Neural progenitor cell (in vitro differentiated cells): ENCODE measurements around the gene KCNK1. TPM values are rescaled to one million over a fixed set of nuclear protein-coding genes. Genes with fewer than 3 reads are reported as not detected.

Experiments used
- DNase-seq: peaks from one replicate; pipeline ENCODE4 v3.0.0-alpha.2; 2016; ENCODE audit warnings: low spot score
- H2AFZ ChIP-seq: fragments of 200-600 bp; sonication (generic); replicated peaks from 2 replicates; pipeline ENCODE4 v1.6.1; 2016; ENCODE audit warnings: antibody characterized with exemption
- H3F3A ChIP-seq: fragments of 200-600 bp; sonication (generic); 2 replicates; pipeline ENCODE4 v1.6.1; 2016; ENCODE audit warnings: antibody characterized with exemption, low read depth
- H3K27ac ChIP-seq: fragments of 200-600 bp; sonication (generic); 2 replicates; pipeline ENCODE4 v1.5.1; 2016; ENCODE audit warnings: mild to moderate bottlenecking
- H3K27me3 ChIP-seq: fragments of 200-600 bp; sonication (generic); 2 replicates; pipeline ENCODE4 v1.6.1; 2016; ENCODE audit warnings: mild to moderate bottlenecking, moderate library complexity
- H3K36me3 ChIP-seq: fragments of 200-600 bp; sonication (generic); 2 replicates; pipeline ENCODE4 v1.5.1; 2016
- H3K4me1 ChIP-seq: fragments of 200-600 bp; sonication (generic); 2 replicates; pipeline ENCODE4 v1.6.1; 2016; ENCODE audit warnings: mixed run types
- H3K4me2 ChIP-seq: fragments of 200-600 bp; sonication (generic); 2 replicates; pipeline ENCODE4 v1.6.1; 2016
- H3K4me3 ChIP-seq: fragments of 200-600 bp; sonication (generic); 2 replicates; pipeline ENCODE4 v1.5.1; 2016
- H3K79me2 ChIP-seq: fragments of 200-600 bp; sonication (generic); 2 replicates; pipeline ENCODE4 v1.6.1; 2016; ENCODE audit warnings: low read depth
- H3K9ac ChIP-seq: fragments of 200-600 bp; sonication (generic); 2 replicates; pipeline ENCODE4 v1.6.1; 2016
- H3K9me3 ChIP-seq: fragments of 200-600 bp; sonication (generic); 2 replicates; pipeline ENCODE4 v1.5.1; 2016; ENCODE audit warnings: low read depth
- H4K20me1 ChIP-seq: fragments of 200-600 bp; sonication (generic); 2 replicates; pipeline ENCODE4 v1.6.1; 2016; ENCODE audit warnings: low read depth
- H3K27ac Mint-ChIP-seq: 3 replicates; pipeline ENCODE4 v1.8.0; 2021; ENCODE audit warnings: mixed read lengths
- H3K27me3 Mint-ChIP-seq: 2 replicates; pipeline ENCODE4 v1.8.0; 2022; ENCODE audit warnings: low read depth, mild to moderate bottlenecking, inconsistent platforms, moderate library complexity, mixed read lengths; ENCODE audit not compliant: insufficient read depth
- H3K36me3 Mint-ChIP-seq: 3 replicates; pipeline ENCODE4 v1.8.0; 2021; ENCODE audit warnings: mixed read lengths
- H3K4me1 Mint-ChIP-seq: 3 replicates; pipeline ENCODE4 v1.8.0; 2021; ENCODE audit warnings: mixed read lengths
- H3K4me3 Mint-ChIP-seq: 3 replicates; pipeline ENCODE4 v1.8.0; 2021; ENCODE audit warnings: mild to moderate bottlenecking, moderate library complexity, mixed read lengths
- H3K9me3 Mint-ChIP-seq: 3 replicates; pipeline ENCODE4 v1.8.0; 2020; ENCODE audit warnings: mixed read lengths
- EZH2 ChIP-seq: fragments of 200-600 bp; sonication (generic); IDR thresholded peaks from 2 replicates; pipeline ENCODE4 v1.6.1; 2017; ENCODE audit warnings: antibody characterized with exemption, mild to moderate bottlenecking, moderate library complexity
- microRNA-seq: library from miRNA; unstranded; fragments of <30 nt; microRNA quantifications from one replicate; pipeline ENCODE4, GENCODE V29; 2016
- small RNA-seq: library from RNA; depleted of rRNA; stranded (forward); fragments of <200 nt; gene quantifications from one replicate; pipeline ENCODE3, GENCODE V24; 2015
- total RNA-seq: library from RNA; depleted of rRNA; stranded (reverse); fragments of >200 nt; gene quantifications from 2 replicates; pipeline ENCODE4 v1.2.3, GENCODE V29; 2015; ENCODE audit warnings: low replicate concordance

The KCNK1 gene
- total RNA-seq, 1 donor from 2014 or later, result 0.11 TPM

DNA sequence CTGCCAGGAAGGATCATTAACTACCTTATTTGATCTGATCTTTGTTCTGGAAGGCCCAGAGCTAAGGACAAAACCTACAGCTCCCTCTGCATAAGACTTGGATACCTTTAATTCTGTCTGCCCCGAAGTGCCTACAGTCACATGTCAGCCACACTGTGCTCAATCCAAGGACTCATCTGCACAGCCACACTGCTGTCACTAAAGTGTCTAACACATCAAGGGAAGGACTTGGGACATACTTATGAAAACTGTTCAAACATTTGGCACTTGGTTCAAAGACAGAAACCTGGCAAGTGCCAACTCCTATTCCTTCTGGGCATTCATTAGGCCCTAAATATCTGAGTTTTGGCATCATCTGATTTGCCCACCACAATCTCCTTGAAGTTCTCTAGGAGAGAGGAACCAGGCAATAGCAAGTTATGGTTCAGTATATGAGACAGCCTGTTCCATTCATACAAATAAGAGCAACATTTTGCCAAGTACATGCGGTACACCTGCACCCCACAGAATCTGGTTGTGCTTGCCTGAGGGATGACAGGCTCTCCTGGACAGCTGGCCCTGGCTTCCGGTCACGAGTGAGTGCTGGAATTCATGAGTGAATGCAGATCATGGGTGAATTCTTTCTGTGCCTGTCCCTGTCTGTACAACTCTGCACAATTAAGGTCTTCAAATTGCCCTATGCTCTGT, 105.9 kb downstream of the KCNK1 start:
- TF ChIP-seq EZH2, result no peak
- Histone ChIP-seq H3F3A (peaks cover 3% of the 10 kb centered on the region), H3K36me3 (no peaks in the 10 kb centered on the region), H3K27ac (no peak overlapping the region), H3K4me3 (no peak overlapping the region), H3K9ac (no peak overlapping the region), H3K4me2 (no peak overlapping the region), H3K27me3 (no peaks in the 10 kb centered on the region), H2AFZ (no peak overlapping the region), H3K4me1 (peaks cover 10% of the 10 kb centered on the region), H3K9me3 (no peaks in the 10 kb centered on the region), H4K20me1 (no peaks in the 10 kb centered on the region), H3K79me2 (no peaks in the 10 kb centered on the region)
- no peak overlapping the region for H3K4me3 Mint-ChIP-seq
- H3K9me3 Mint-ChIP-seq, result peaks cover 3% of the 10 kb centered on the region
- no peak for DNase-seq
- peaks cover 15% of the 10 kb centered on the region for H3K4me1 Mint-ChIP-seq
- H3K27me3 Mint-ChIP-seq, result no peaks in the 10 kb centered on the region
- H3K27ac Mint-ChIP-seq, result no peak overlapping the region
- no peaks in the 10 kb centered on the region for H3K36me3 Mint-ChIP-seq

DNA sequence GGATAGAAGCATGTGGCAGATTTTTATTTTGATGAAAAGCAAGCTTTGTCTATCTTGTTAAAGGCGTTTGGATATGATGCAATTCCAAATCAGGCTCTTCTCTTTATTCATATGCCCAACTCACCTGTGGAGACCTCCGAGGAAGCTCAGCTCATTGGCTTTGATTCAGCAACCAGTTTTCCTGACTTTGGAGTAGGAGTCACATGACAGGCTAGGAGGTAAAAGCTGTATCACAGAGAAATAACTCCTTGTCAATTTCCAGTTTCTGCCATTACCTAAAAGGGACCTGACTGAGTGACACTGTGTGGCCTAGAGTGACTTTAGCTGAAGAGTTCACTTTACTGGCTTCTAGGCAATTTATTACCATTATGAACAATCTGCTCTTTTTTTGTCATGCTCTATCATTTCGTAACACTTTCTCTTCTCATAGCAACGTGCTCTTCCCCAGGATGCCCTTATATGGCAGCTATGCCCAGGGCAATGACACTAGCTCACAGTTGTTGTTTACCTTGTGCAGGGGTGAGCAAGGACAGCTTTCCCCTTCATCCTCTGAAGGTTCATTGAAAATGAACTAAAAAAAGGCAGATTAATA, 107.2 kb downstream of the KCNK1 start:
- no peak for TF ChIP-seq EZH2
- Mint-ChIP-seq H3K4me1 (peaks cover 15% of the 10 kb centered on the region), H3K9me3 (peaks cover 3% of the 10 kb centered on the region), H3K27me3 (no peaks in the 10 kb centered on the region), H3K4me3 (no peak overlapping the region), H3K36me3 (no peaks in the 10 kb centered on the region), H3K27ac (no peak overlapping the region)
- Histone ChIP-seq H3K27ac (no peak overlapping the region), H3K27me3 (no peaks in the 10 kb centered on the region), H3K36me3 (no peaks in the 10 kb centered on the region), H3K4me2 (no peak overlapping the region), H3K9me3 (no peaks in the 10 kb centered on the region), H3K4me3 (no peak overlapping the region), H3F3A (peaks cover 3% of the 10 kb centered on the region), H2AFZ (no peak overlapping the region), H3K4me1 (peaks cover 10% of the 10 kb centered on the region), H3K79me2 (no peaks in the 10 kb centered on the region), H4K20me1 (no peaks in the 10 kb centered on the region), H3K9ac (no peak overlapping the region)
- DNase-seq, result no peak

Small RNA genes within 50 kb of the gene (microRNA-seq; reads per million reads assigned to microRNA genes)
- not detected for gene MIR4427

Small RNA genes within 50 kb of the gene (small RNA-seq; reads per million reads assigned to genes)
- gene MIR4427, result not detected
